Measurements from ENCODE around the gene CCDC88B.

The CCDC88B gene

GRCh38 chr11:64364911-64365310 is 24.9 kb downstream of the CCDC88B start (continued):
- TF ChIP-seq ZSCAN18 (tag by site-specific recombination; IDR thresholded peaks at IDR 0.05) (no peak), ZNF280C (tag by site-specific recombination; IDR thresholded peaks at IDR 0.05) (no peak)

- POLR2A ChIA-PET: no interaction called here
- Histone ChIP-seq H3K27ac (ENCODE audit: extremely low read depth, low read depth, low read length) (no peak overlapping the region), H3K4me3 (ENCODE audit: low read depth, low read length) (no peak overlapping the region), H3K4me1 (ENCODE audit: control insufficient read depth, insufficient read depth, low read length) (no peaks in the 10 kb centered on the region), H3K9me3 (ENCODE audit: control insufficient read depth, insufficient read depth, low read depth, low read length) (no peaks in the 10 kb centered on the region), H3K36me3 (ENCODE audit: control insufficient read depth in 2 of 2, insufficient read depth in 1 of 2, low read length in 2 of 2) (peaks cover 0 to 57% of the 10 kb centered on the region in 2 experiments; a peak in 2 of 3 replicates)
- TF ChIP-seq GLIS1 (tag by site-specific recombination; IDR thresholded peaks at IDR 0.05) (no peak), ZNF704 (tag by site-specific recombination; IDR thresholded peaks at IDR 0.05) (no peak), SP3 (tag by site-specific recombination; IDR thresholded peaks at IDR 0.05) (no peak), ATF2 (tag by site-specific recombination; IDR thresholded peaks at IDR 0.05; ENCODE audit: low read depth) (no peak), ZNF639 (tag by site-specific recombination; IDR thresholded peaks at IDR 0.05) (no peak), ZNF404 (tag by site-specific recombination; IDR thresholded peaks at IDR 0.05) (no peak), ZBTB48 (tag by site-specific recombination; IDR thresholded peaks at IDR 0.05) (no peak)
- CTCF ChIA-PET: interaction anchor here (0.7 to 2.5 kb wide), 4 partner anchors 11 to 283 kb away, joined by 3 to 15 read pairs (median 4); no protein-coding TSS in a partner anchor
Measured at GRCh38 chr11:64366751-64367150, 26.7 kb downstream of the CCDC88B start.

GRCh38 chr11:64367931-64368672 is 28.1 kb downstream of the CCDC88B start:
- TF ChIP-seq BCL11A (tag by site-specific recombination; IDR thresholded peaks at IDR 0.05; ENCODE audit: low read depth): no peak
- no peak for TF ChIP-seq HIC1 (tag by site-specific recombination; IDR thresholded peaks at IDR 0.05)
- no peak for TF ChIP-seq ZNF747 (tag by site-specific recombination; IDR thresholded peaks at IDR 0.05)
- H3K36me3 ChIP-seq (ENCODE audit: control insufficient read depth in 2 of 2, insufficient read depth in 1 of 2, low read length in 2 of 2): peaks cover 0 to 44% of the 10 kb centered on the region in 2 experiments; a peak in 2 of 3 replicates
- no peak overlapping the region for H3K27ac ChIP-seq (ENCODE audit: extremely low read depth, low read depth, low read length)
- ChIA-PET CTCF (interaction anchor here (2.5 kb wide), 1 partner anchor 12 kb away, joined by 15 read pairs; no protein-coding TSS in a partner anchor), POLR2A (interaction anchor here (0.6 to 0.7 kb wide), 3 partner anchors 11 to 843 kb away, joined by 3 to 7 read pairs (median 4); no protein-coding TSS in a partner anchor)
- H3K4me1 ChIP-seq (ENCODE audit: control insufficient read depth, insufficient read depth, low read length): no peaks in the 10 kb centered on the region
- H3K4me3 ChIP-seq (ENCODE audit: low read depth, low read length): no peak overlapping the region
- H3K9me3 ChIP-seq (ENCODE audit: control insufficient read depth, insufficient read depth, low read depth, low read length): no peaks in the 10 kb centered on the region
